Activated CD8-positive, alpha-beta memory T cell treated with anti-CD3 and anti-CD28 coated beads for 1 hour (primary cell): ENCODE measurements around the gene OTUD6A.

Source experiments
- DNase-seq, 2 donors: peaks; one replicate each; pipeline ENCODE4 v3.0.0-alpha.2; 2020; ENCODE audit warnings: low read depth in 1 of 2; ENCODE audit errors: extremely low read depth in 1 of 2

The OTUD6A gene

GRCh38 chrX:70062076-70062475 is at the start of gene OTUD6A:
TSS of gene OTUD6A (plus strand) at chrX:70062457. CDS start at chrX:70062525, 68 bp downstream.
- no peak for DNase-seq

DNA sequence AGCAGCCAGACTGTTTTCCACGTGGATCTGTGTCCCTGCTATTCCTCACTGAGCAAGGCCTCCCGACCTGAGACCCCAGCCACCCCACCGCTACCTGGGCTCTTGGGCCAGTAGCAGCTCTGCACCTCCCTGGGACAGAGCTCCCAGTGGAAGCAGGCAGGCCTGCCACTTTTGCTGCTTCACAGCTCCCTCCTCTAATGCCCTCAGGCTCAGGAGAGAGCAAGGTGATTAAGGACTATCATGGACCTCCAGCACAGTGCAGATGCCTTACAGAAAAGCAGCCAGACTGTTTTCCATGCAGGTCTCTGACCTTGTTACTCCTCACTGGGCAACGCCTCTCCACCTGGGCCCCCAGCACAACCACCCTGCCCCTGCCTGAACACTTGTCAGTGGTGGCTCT is 49.5 kb upstream of the OTUD6A start:
- no peak for DNase-seq

DNA sequence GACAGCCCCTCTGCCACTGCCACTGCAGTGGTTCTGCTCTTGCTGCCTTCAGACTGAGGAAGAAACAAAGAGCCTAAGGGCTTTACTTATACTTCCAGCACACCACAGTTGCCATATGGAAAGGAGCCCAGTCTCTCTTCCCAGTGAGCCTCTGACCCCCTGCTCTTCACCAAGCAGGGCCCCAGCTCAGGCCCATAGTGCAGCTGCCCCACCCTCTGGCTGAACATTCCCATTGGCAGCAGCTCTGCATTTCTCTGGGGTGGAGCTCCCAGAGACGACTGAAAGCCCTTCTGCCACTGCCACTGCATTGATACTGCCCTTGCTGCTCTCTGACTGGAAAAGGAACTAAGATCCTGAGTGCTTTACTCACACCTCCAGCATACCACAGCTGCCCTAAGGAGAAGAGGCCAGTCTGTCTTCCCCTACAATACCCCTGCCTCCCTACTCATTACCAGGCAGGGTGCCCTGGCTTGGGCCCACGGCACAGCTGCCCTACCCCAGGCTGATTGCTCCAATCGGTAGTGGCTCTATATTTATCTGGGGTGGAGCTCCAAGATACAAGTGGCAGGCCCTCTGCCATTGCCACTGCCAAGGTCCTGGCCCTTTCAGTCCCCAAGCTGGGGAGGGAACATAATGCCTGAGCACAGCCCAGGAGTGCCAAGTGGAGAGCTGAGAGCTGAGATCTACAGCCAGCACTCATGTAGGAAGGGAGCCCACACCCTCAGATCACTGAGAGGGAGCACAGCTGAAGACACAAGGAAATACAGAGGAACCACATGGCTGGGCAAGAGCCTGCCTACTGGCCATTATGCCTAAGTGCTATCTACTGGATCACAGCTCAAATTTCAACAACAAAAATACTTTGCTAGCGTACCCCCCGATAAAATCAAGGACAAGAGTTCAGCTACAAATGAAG is 48.5 kb upstream of the OTUD6A start:
- no peak for DNase-seq

DNA sequence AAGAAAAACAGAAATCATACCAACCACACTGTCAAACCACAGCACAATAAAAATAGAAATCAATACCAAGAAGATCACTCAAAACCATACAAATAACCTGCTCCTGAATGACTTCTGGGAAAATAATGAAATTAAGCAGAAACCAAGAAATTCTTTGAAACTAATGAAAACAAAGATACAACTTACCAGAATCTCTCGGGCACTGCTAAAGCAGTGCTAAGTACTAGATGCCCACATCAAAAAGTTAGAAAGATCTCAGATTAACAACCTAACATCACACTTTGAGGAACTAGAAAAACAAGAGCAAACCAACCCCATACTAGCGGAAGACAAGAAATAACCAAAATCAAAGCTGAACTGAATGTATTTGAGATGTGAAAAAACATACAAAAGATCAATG is 45.7 kb upstream of the OTUD6A start:
- no peak for DNase-seq

DNA sequence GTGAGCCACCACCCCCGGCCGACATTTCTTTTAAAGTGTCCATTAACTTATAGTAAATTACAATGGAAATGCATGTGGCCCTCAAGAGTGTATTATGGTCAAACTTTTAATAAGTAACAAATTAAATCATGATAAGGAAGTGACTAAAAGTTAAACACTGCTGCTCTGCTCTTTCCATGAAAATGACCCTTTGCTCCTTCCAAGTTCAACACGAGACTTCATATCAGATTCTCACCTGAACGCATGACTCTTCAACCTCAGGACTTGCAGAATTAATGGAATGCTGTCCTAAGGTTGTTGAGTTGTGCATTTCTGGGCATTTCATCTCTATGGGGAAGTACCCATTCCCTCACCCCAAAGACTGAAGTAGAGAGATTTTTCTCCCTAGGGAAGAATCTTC is 39.6 kb upstream of the OTUD6A start:
- DNase-seq: no peak

DNA sequence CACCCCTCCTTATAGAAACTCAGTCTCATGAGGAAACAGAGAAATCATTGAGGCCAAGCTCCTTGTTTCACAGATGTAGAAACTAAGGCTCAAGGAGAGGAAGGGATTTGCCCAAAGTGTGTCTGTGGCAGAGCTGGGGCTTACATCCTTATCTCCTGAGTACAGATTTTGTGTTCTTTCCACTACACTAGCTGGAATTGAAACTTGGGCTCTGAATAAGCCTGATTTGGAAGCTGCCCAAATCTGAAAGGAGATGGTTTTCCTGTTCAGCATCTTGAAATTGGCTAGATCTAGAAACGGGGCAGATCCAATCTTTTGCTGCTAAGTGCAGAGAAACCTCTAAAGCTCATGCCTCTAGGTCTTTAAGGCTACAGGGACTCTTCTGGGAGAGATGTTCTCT is 36.8 kb upstream of the OTUD6A start:
- DNase-seq: no peak

- no peak for DNase-seq
Measured at GRCh38 chrX:70026112-70026850, 36.0 kb upstream of the OTUD6A start.

- no peak for DNase-seq
Measured at GRCh38 chrX:70026851-70027200, 35.4 kb upstream of the OTUD6A start.

DNA sequence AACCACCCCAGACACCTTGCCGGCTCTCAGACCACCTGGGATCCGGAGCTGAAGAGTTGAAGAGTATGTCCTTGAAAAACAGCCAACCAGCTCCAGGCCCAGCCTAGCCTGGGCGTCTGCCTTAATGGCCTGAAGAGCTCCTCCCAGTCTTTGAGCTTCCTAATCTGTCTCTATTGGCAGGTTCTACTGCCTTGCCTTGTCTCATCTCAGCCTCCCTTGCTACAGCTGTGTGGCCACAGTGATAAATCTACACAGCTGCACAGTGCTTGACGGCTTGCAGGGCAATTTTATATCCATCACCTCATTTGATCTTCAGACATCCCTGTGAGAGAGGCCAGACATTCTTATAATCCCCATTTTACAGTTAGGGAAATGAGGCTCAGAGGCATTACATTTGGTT is 32.4 kb upstream of the OTUD6A start:
- DNase-seq: no peak

GRCh38 chrX:70030301-70030767 is 31.9 kb upstream of the OTUD6A start:
- DNase-seq: no peak

DNA sequence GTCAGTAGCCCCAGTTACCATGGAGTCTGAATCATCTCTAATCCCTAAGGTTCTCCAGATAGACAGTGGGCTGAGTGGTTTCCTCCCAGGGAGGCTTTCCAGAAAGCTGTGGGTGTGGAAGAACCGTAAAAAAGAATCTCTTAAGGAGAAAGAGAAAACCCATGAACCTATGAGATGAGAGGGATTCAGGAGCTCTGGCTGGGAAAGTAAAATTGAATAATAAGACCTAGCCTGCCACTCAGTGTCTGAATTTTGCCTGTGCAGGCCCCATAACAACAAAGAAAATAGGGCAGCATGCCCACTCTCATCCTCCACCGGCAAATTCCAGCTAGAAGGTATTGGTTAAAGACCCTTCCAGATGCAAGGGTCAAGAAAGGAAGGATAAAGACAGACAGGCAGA is 29.5 kb upstream of the OTUD6A start:
- no peak for DNase-seq

- DNase-seq: no peak
Measured at GRCh38 chrX:70033348-70034051, 28.8 kb upstream of the OTUD6A start.

- DNase-seq: no peak
Measured at GRCh38 chrX:70034646-70035045, 27.6 kb upstream of the OTUD6A start.

DNA sequence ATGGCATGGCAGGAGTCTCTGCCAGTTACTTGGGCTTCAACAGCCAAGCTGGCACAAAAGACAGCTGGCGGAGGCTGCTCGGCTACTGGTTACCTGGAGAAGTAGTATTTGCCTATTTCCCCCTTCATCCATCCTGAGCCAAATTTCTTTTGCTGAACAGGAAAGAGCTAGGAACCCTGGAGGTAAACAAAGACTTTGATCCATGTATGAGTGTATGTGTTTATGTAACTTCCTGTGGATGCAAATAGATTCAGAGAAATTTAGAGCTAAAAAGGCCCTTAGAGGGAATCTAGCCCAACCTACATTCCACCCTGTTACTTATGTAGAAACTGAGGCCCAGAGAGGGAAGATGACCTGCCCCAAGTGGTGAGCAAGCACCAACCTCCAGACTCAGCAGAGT is 23.7 kb upstream of the OTUD6A start:
- DNase-seq: no peak

- DNase-seq: no peak
Measured at GRCh38 chrX:70038951-70039350, 23.3 kb upstream of the OTUD6A start.

- DNase-seq: no peak
Measured at GRCh38 chrX:70039758-70040157, 22.5 kb upstream of the OTUD6A start.

DNA sequence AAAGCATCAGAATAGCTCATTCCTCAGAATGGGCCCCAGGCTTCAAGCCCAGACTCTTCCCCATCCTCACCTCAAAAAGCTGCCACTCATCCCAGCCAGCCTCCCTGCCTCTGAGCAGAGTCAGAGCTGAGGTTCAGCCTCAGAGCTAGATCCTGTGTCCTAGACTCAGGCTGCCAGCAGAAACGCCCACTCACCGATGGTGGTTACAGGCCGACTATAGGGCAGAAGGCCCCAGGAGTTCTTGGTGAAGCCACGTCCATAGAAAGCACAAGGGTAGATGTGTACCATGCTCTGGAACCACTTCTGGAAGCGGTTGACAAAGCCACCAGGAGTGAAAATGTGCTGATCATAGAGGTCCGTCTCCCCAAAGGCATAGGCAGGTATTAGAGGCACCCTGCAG is 20.3 kb upstream of the OTUD6A start:
- no peak for DNase-seq

- no peak for DNase-seq
Measured at GRCh38 chrX:70042399-70043371, 19.6 kb upstream of the OTUD6A start.

DNA sequence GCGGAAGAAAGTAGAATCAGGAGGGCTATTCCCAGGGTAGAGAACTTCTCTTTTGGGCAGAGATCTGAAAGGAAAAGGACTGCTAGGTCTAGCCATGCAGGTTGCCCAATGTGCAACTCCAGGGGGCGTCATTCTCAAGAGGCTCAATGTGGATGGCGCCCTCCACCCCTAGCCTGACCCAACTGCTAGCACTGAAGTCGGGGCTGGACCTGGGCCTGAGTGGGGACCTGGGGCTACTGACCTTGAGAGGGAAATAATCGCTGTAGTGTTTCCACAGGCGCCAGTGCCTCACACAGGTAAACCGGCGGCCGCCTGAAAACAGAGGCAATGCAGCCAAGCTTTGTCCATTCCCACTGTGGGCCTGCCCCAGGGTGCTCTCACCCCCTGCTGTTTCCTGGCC is 18.6 kb upstream of the OTUD6A start:
- DNase-seq: no peak

GRCh38 chrX:70044541-70045245 is 17.6 kb upstream of the OTUD6A start:
- DNase-seq: no peak
